ENCODE measurements around the gene EIF5AL1. TPM values are rescaled to one million over a fixed set of nuclear protein-coding genes. Genes with fewer than 3 reads are reported as not detected.
A peak's percentile ranks its signal among the peaks of the same experiment; 100 is the strongest.

The EIF5AL1 gene
- total and polyA plus RNA-seq, 2 of the 8 experiments (the other 6 are each of a cell fraction or from before 2014, with no cell fraction given): 1.7 to 2.2 TPM

DNA sequence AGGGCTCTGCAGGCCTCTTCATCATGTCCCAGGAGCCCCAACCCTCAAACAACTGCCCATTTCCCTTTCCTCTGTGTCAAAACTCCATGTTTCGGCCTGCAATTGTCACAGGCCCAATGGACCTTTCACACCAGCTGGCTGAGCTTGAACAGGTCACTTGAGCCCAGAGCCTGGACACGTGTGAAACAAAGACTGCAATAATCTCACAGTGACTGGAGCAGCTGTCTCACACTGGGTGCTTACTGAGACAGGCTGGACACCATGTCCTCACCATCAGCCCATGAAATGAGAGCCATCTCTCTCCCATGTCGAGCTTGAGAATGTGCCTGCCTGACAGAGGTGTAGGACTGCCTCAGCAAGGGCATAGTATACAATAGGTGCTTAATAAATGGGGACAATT lies 19.5 kb upstream of the EIF5AL1 start:
- Histone ChIP-seq H3K4me1 (replicated peaks in 1 of 4; ENCODE audit: control insufficient read depth in 3 of 4, insufficient read depth in 4 of 4, low read length in 3 of 4) (peaks cover 0 to 3% (median 0%) of the 10 kb centered on the region in 4 experiments; a peak in 1 of 7 replicates), H3K79me2 (ENCODE audit: control insufficient read depth in 1 of 2, insufficient read depth in 2 of 2, low read length in 2 of 2) (no peaks in the 10 kb centered on the region), H3K9ac (replicated peaks in 1 of 4; ENCODE audit: extremely low read depth in 1 of 4, low read depth in 3 of 4, low read length in 3 of 4) (no peak overlapping the region), H3K4ac (replicated peaks; ENCODE audit: insufficient read length, low read depth, low read length) (no peak overlapping the region), H3K9me3 (ENCODE audit: insufficient read depth in 2 of 2, low read depth in 1 of 2, low read length in 1 of 2) (0 out of 4 replicates have a peak, but pooled peaks cover 0 to 5% of the 10 kb centered on the region in 2 experiments), H2BK20ac (ENCODE audit: low read length) (no peak overlapping the region), H4K91ac (replicated peaks; ENCODE audit: insufficient read length, low read length) (no peak overlapping the region), H3K23ac (ENCODE audit: insufficient read length) (no peak overlapping the region), H2BK120ac (replicated peaks; ENCODE audit: low read depth, low read length) (no peak overlapping the region), H3K18ac (ENCODE audit: extremely low read depth, low read length) (no peak overlapping the region), H2AK5ac (ENCODE audit: low read depth, low read length) (no peak overlapping the region), H3K27me3 (replicated peaks in 1 of 4; ENCODE audit: control insufficient read depth in 3 of 4, extremely low read depth in 1 of 4, insufficient read depth in 3 of 4, low read length in 3 of 4) (peaks cover 0 to 2% (median 0%) of the 10 kb centered on the region in 4 experiments; a peak in 2 of 7 replicates), H3K27ac (ENCODE audit: low read depth, low read length) (no peak overlapping the region), H2BK12ac (ENCODE audit: low read depth, low read length) (no peak overlapping the region), H4K20me1 (replicated peaks in 1 of 2; ENCODE audit: control insufficient read depth in 1 of 2, insufficient read depth in 2 of 2, low read length in 2 of 2) (no peaks in the 10 kb centered on the region), H2BK15ac (ENCODE audit: low read length) (no peak overlapping the region), H4K5ac (ENCODE audit: insufficient read length, low read depth, low read length) (no peak overlapping the region), H4K8ac (ENCODE audit: extremely low read depth, insufficient read depth, low read length) (no peak overlapping the region), H2AFZ (ENCODE audit: low read length) (no peak overlapping the region), H3K14ac (ENCODE audit: insufficient read length) (no peak overlapping the region), H3K23me2 (ENCODE audit: low read depth, low read length) (no peaks in the 10 kb centered on the region), H3K4me3 (ENCODE audit: extremely low read depth in 1 of 4, insufficient read depth in 2 of 4, low read depth in 3 of 4, low read length in 4 of 4) (no peak overlapping the region), H3K56ac (replicated peaks; ENCODE audit: insufficient read length, low read depth, low read length) (no peak overlapping the region), H3K36me3 (ENCODE audit: control insufficient read depth in 2 of 4, insufficient read depth in 4 of 4, low read length in 3 of 4) (no peaks in the 10 kb centered on the region), H2BK5ac (ENCODE audit: low read depth, low read length) (no peak overlapping the region), H3K4me2 (ENCODE audit: insufficient read depth in 1 of 2, low read depth in 2 of 2, low read length in 2 of 2) (no peak overlapping the region), H3K79me1 (ENCODE audit: low read depth, low read length) (no peaks in the 10 kb centered on the region)
- DNase-seq (ENCODE audit: low read depth in 1 of 2, low spot score in 2 of 2): peak in 1 of 2 experiments; percentile 29
- CTCF ChIA-PET (ENCODE audit: partially characterized antibody): interaction anchor here (0.7 to 10.0 kb wide), 6 partner anchors 23 to 135 kb away, joined by 3 to 101 read pairs (median 4); no protein-coding TSS in a partner anchor
- WGBS, 2 experiments (ENCODE audit: extremely low coverage in 1 of 2, insufficient coverage in 1 of 2, insufficient read length in 1 of 2, insufficient replicate concordance in 2 of 2, low coverage in 1 of 2, low lambda C conversion rate in 2 of 2, missing lambda C conversion rate in 1 of 2): 93% methylated on average over 3 of the region's 3 CpGs; no CpG with 5 or more reads in 1 of the 2 experiments
- FAIRE-seq: no peak
- POLR2A ChIA-PET (ENCODE audit: partially characterized antibody): no interaction called here
- TF ChIP-seq CEBPB (IDR thresholded peaks at IDR 0.05; ENCODE audit: low read depth, low read length) (no peak), HDAC2 (IDR thresholded peaks at IDR 0.05; ENCODE audit: borderline replicate concordance in 1 of 2, low read depth in 2 of 2, low read length in 2 of 2) (no peak), CTBP2 (IDR thresholded peaks at IDR 0.05; ENCODE audit: borderline replicate concordance, insufficient read depth, insufficient read length, low read length) (no peak), SP4 (IDR thresholded peaks at IDR 0.05; ENCODE audit: low read length) (no peak), KDM5A (IDR thresholded peaks at IDR 0.05; ENCODE audit: low read length) (no peak), RXRA (IDR thresholded peaks at IDR 0.05; ENCODE audit: insufficient read depth, low read depth, low read length) (no peak), EP300 (IDR thresholded peaks at IDR 0.05; ENCODE audit: borderline replicate concordance in 1 of 2, low read depth in 2 of 2, low read length in 2 of 2) (no peak), USF2 (IDR thresholded peaks at IDR 0.05; ENCODE audit: low read length) (no peak), SIX5 (IDR thresholded peaks at IDR 0.05; ENCODE audit: low read depth, low read length) (no peak), HDAC6 (IDR thresholded peaks at IDR 0.05; ENCODE audit: low read depth, low read length) (no peak), NANOG (IDR thresholded peaks at IDR 0.05; ENCODE audit: insufficient read depth, low read depth, low read length, poor library complexity, severe bottlenecking) (no peak), KDM4A (IDR thresholded peaks at IDR 0.05; ENCODE audit: low read depth, low read length, severe bottlenecking) (no peak)
